Mononuclear cell (primary cell): ENCODE data around the gene SRGAP3. TPM values are rescaled to one million over a fixed set of nuclear protein-coding genes. Genes with fewer than 3 reads are reported as not detected.

Experiments used
- H3K27me3 ChIP-seq: 2 replicates; pipeline ENCODE4 v1.6.0; 2011; ENCODE audit warnings: low read length, control low read depth; ENCODE audit not compliant: insufficient read depth
- H3K4me1 ChIP-seq: 2 replicates; pipeline ENCODE4 v1.5.1; 2011; ENCODE audit warnings: mild to moderate bottlenecking, low read length, control low read depth; ENCODE audit not compliant: insufficient read depth
- H3K4me3 ChIP-seq: 2 replicates; pipeline ENCODE4 v1.5.1; 2011; ENCODE audit warnings: mild to moderate bottlenecking, low read length, moderate library complexity
- H3K9me3 ChIP-seq: 2 replicates; pipeline ENCODE4 v1.5.1; 2011; ENCODE audit warnings: low read depth, mild to moderate bottlenecking, control low read depth, low read length
- total RNA-seq: library from RNA; depleted of rRNA; stranded (reverse); fragments of >200 nt; gene quantifications from one replicate; pipeline ENCODE4 v1.2.3, GENCODE V29; 2012

SRGAP3 gene
- total RNA-seq, 1 donor, result 2.2 TPM

DNA sequence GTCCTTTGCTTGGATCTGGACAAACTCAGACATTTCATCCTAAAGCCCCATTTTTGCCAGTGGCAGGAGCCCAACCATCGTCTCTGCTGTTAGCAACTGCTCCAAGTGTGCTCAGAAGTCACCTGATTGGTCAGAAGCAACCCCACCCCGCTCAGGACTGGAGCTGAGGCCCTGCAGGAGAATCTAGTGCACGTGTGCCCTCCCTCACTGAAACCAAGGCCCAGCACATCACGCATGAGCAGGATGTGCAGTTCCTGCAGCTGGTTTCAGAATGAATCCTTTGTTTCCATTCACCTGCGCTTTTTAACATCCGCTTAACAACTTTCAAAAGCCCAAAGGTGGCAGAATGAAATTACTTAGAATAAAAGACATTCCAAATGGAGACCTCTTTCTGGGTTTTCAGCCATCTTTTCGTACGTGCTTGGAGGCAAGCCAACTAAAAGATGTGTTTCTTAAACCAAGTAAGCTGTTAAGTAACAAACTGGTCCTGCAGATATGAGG lies 81.2 kb downstream of the SRGAP3 start:
- Histone ChIP-seq H3K27me3 (no peaks in the 10 kb centered on the region), H3K4me3 (no peak overlapping the region), H3K4me1 (peaks cover 22% of the 10 kb centered on the region), H3K9me3 (no peaks in the 10 kb centered on the region)

DNA sequence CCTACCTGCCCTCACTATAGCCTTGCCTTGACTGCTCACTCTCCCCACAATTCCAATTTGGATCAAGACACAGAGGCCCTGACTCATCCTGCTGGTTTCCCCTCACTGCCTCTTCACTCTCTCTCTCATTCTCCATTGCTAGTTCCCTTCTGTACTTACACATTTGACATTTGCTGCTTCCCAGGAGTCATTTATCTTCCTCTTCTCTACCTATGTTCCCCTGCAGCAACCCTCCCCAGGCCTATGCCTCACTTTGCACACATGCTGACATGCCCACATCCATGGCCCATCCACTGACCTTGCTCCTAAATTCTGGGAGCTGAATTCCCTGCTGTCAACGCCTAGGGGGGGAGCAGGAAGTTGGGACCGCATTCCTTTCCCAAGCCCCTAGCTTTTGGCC lies 82.2 kb downstream of the SRGAP3 start:
- Histone ChIP-seq H3K9me3 (no peaks in the 10 kb centered on the region), H3K4me3 (no peak overlapping the region), H3K27me3 (no peaks in the 10 kb centered on the region), H3K4me1 (peaks cover 22% of the 10 kb centered on the region)

- Histone ChIP-seq H3K4me1 (peaks cover 14% of the 10 kb centered on the region), H3K9me3 (no peaks in the 10 kb centered on the region), H3K4me3 (no peak overlapping the region), H3K27me3 (no peaks in the 10 kb centered on the region)
Measured at GRCh38 chr3:9165421-9165820, 84.0 kb downstream of the SRGAP3 start.

- Histone ChIP-seq H3K27me3 (no peaks in the 10 kb centered on the region), H3K4me3 (no peak overlapping the region), H3K4me1 (no peaks in the 10 kb centered on the region), H3K9me3 (no peaks in the 10 kb centered on the region)
Measured at GRCh38 chr3:9163289-9163688, 86.2 kb downstream of the SRGAP3 start.

- no peaks in the 10 kb centered on the region for H3K27me3 ChIP-seq
- no peak overlapping the region for H3K4me3 ChIP-seq
- no peaks in the 10 kb centered on the region for H3K4me1 ChIP-seq
- no peaks in the 10 kb centered on the region for H3K9me3 ChIP-seq
Measured at GRCh38 chr3:9161811-9162210, 87.6 kb downstream of the SRGAP3 start.

GRCh38 chr3:9161298-9161697 lies 88.1 kb downstream of the SRGAP3 start:
- no peak overlapping the region for H3K4me3 ChIP-seq
- no peaks in the 10 kb centered on the region for H3K4me1 ChIP-seq
- H3K27me3 ChIP-seq, result no peaks in the 10 kb centered on the region
- no peaks in the 10 kb centered on the region for H3K9me3 ChIP-seq

- H3K27me3 ChIP-seq, result no peaks in the 10 kb centered on the region
- no peaks in the 10 kb centered on the region for H3K4me1 ChIP-seq
- no peak overlapping the region for H3K4me3 ChIP-seq
- no peaks in the 10 kb centered on the region for H3K9me3 ChIP-seq
Measured at GRCh38 chr3:9158865-9159630, 90.4 kb downstream of the SRGAP3 start.

GRCh38 chr3:9157651-9158362 lies 91.6 kb downstream of the SRGAP3 start:
- Histone ChIP-seq H3K4me3 (no peak overlapping the region), H3K4me1 (no peaks in the 10 kb centered on the region), H3K9me3 (no peaks in the 10 kb centered on the region), H3K27me3 (no peaks in the 10 kb centered on the region)

GRCh38 chr3:9156604-9157003 lies 92.8 kb downstream of the SRGAP3 start:
- Histone ChIP-seq H3K4me3 (no peak overlapping the region), H3K9me3 (peaks cover 4% of the 10 kb centered on the region), H3K27me3 (no peaks in the 10 kb centered on the region), H3K4me1 (no peaks in the 10 kb centered on the region)

DNA sequence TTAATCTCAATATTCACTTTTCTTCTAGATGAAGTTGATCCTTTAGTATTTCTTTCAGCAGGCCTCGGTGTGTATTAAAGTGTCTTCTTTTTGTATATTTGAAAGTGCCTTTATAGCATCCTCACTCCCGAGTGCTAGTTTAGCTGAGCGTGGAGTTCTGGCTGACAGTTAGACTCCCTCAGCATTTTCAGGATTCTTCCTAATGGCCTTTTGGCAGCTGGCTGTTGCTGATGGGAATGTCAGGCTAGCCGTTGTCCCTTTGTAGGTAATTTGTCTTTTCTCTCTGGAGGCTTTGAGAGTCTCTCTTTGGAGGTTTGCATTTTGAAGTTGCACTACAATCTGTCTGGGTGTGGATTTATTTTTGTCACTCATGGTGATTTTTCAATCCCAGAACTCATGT lies 94.4 kb downstream of the SRGAP3 start:
- H3K27me3 ChIP-seq, result no peaks in the 10 kb centered on the region
- H3K4me3 ChIP-seq, result no peak overlapping the region
- H3K9me3 ChIP-seq, result peaks cover 4% of the 10 kb centered on the region
- no peaks in the 10 kb centered on the region for H3K4me1 ChIP-seq

- H3K9me3 ChIP-seq, result peaks cover 4% of the 10 kb centered on the region
- no peaks in the 10 kb centered on the region for H3K4me1 ChIP-seq
- no peaks in the 10 kb centered on the region for H3K27me3 ChIP-seq
- H3K4me3 ChIP-seq, result no peak overlapping the region
Measured at GRCh38 chr3:9153904-9154619, 95.4 kb downstream of the SRGAP3 start.

DNA sequence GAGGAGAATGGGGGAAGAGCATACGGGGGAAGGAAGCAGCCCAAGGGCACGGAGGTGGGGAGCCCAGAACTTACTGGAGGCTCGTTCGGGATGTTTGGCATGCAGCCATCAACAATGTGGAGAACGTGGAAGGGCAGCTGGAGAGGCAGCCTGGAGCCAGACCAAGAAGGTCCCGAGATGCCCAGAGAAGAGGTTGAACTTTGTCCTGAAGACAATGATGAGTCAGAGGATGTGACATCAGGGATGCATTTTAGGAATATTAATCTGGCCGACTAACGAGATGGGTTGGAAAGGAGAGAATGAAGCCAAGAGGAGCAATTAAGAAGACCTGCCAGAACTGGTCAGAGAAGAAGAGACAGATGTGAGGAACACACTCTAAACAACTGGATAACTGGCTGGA lies 98.2 kb downstream of the SRGAP3 start:
- no peaks in the 10 kb centered on the region for H3K4me1 ChIP-seq
- no peak overlapping the region for H3K4me3 ChIP-seq
- H3K27me3 ChIP-seq, result no peaks in the 10 kb centered on the region
- H3K9me3 ChIP-seq, result peaks cover 4% of the 10 kb centered on the region

DNA sequence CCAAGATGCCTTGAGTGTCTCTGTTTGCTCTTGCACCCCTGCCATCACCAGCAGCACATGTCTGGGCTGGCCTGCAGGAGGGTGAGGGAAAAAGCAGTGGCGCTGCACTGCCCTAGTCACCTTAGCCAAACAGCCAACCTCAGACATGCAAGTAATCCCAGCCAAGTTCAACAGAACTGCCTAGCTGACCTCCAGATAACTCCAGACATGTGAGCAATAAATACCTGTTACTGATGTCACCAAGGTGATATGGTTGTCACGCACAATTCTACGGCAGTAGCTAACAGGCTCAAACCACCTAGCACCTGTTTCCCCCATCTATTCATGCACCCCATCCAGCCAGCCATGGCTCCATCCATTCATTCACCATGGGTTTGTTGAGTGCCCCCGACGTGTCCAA lies 99.9 kb downstream of the SRGAP3 start:
- Histone ChIP-seq H3K4me3 (no peak overlapping the region), H3K4me1 (no peaks in the 10 kb centered on the region), H3K9me3 (peaks cover 4% of the 10 kb centered on the region), H3K27me3 (no peaks in the 10 kb centered on the region)

GRCh38 chr3:9147896-9148266 lies 101.6 kb downstream of the SRGAP3 start:
- Histone ChIP-seq H3K27me3 (no peaks in the 10 kb centered on the region), H3K4me1 (no peaks in the 10 kb centered on the region), H3K9me3 (peaks cover 4% of the 10 kb centered on the region), H3K4me3 (no peak overlapping the region)

DNA sequence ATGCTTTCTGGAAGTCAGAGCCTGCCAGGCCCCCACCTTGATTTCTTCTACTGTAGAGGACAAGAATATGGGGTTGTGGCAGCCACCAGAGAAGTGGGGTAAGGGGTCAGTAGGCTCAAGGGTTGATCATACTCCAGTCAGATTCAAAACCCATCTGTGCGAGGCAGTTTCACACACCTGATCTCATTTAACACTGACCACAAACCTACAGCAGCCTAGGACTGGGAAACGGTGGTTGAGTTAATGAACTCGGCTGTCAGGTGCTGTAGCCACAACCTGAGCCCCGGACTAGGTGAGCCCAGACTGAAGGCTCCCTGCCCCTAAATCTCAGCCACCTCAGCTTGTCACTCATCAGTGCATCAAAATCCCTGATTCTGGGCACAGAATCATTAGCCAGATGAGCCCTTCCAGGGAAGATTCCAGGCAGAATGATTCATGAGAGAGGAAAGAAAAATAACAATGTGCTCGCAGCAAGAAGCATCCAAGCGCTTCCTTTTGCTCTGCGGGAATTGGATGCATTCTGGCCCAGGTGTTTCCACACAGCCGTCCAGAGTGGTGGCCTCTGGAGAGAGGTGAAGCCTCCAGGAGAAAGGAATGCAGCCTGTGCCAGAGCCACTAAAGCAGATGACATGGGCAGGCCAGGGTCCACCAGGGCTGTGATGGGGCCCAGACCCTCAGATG lies 102.1 kb downstream of the SRGAP3 start:
- Histone ChIP-seq H3K4me3 (no peak overlapping the region), H3K4me1 (no peaks in the 10 kb centered on the region), H3K9me3 (peaks cover 4% of the 10 kb centered on the region), H3K27me3 (no peaks in the 10 kb centered on the region)
